Epidermal melanocyte (primary cell): ENCODE data around the gene CREB3.

ENCODE experiments used
- DNase-seq: peaks from one replicate; pipeline ENCODE4 v3.0.0; 2011; ENCODE audit warnings: low spot score; ENCODE audit not compliant: insufficient read length

The CREB3 gene

DNA sequence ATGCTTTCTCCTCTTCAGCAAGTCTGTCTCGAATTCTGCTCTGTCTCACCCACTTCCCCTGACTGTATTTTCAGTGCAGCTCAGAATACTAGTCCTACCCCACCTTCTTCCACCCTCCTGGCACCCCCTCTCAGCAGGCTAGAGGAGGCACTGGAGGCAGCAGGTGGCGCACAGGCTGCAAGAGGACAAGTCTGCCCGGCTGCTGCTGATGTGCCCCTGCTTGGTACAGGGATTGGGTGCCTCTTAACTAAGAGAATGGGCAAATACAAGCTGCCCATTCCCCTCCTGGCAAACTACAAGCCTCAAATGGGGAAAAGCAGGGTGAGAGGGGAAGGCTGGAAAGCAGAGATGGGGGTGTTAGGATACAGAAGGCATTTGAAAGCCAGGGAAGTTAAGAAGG is 5.5 kb upstream of the CREB3 start:
- no peak for DNase-seq

GRCh38 chr9:35727676-35728040 is 4.8 kb upstream of the CREB3 start:
- DNase-seq: no peak

- DNase-seq: peak; percentile 70
Measured at GRCh38 chr9:35728041-35728971, 4.2 kb upstream of the CREB3 start.

GRCh38 chr9:35729101-35729500 is 3.4 kb upstream of the CREB3 start:
- no peak for DNase-seq

- peak; percentile 93 for DNase-seq
Measured at GRCh38 chr9:35729700-35730485, 2.6 kb upstream of the CREB3 start.

DNA sequence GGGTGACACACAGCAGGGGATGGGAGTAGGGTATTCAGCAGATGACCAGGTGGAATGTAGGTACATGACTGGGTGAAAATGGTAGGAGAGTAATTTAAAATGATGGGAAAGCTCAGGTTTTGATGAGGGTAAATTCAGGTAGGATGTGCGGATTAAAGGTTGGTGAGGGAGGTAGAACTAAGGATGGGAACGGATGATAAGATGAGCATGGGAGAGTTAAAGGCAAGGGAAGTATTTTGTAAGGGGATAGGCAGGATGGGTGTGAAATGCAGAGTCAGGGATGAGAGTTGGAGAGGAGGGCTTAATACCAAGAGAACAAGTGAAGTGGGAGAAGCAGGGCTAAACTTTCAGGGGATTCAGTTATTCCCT is 2.0 kb upstream of the CREB3 start:
- DNase-seq: no peak

DNA sequence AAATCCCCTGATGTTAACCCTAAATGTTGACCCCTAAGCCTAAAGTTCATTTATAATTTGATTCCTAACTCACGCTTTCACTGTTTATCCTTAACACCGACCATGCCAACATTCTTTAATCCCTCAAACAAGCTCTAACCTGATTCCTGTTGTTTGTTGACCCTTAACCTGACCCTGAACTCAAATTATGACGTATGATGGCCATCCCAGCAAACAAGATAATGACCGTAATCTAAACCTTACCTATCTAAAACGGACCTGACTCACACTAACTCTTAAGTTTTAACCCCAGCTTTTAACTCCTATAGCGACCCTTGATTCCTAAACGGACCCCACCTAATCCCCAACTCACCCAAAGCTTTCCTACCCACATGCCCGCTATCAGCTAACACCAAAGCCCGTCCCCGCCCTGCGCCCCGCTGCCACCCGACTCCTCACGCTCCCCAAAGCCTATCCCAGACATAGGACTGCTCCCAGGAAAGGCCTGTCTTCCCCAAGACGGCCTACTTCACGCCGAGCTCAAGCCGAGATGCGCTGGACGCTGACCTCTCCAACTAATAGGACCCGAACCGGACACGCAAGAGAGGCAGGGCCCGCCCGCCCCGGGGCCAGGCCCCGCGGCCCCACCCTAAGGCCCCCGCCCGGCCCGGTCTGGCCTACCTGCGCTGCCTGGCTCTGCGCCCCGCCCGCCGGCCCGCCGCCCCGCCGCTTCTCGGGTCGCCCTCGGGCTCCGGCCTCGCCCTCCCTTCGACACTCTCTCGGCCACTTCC is 866 bp upstream of the CREB3 start:
- DNase-seq: no peak

- DNase-seq: no peak
Measured at GRCh38 chr9:35732800-35733541, 505 bp downstream of the CREB3 start.

DNA sequence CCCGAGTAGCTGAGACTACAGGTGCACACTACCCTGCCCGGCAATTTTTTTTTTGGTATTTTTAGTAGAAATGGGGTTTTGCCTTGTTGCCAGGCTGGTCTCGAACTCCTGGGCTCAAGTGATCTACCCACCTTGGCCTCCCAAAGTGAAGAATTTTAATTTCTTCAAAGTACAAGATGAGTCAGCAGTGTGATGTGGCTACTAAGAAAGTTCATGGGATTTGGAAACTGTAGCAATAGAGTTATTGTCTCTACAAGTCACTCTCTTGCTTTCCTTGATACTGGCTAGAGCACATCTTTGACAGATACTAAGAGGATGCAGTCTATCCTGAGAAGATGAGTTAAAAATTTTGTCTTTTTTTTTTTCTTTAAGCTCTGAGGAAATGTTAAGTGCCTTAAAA is 1.6 kb downstream of the CREB3 start:
- DNase-seq: no peak

DNA sequence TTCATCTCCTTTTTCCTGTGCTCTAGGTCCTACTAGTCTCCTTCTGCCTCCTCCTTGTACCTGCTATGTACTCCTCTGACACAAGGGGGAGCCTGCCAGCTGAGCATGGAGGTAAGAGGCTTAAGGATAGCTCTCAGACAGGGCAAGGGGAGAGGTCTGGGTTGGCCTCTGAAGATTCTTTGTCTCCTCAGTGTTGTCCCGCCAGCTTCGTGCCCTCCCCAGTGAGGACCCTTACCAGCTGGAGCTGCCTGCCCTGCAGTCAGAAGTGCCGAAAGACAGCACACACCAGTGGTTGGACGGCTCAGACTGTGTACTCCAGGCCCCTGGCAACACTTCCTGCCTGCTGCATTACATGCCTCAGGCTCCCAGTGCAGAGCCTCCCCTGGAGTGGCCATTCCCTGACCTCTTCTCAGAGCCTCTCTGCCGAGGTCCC is 3.8 kb downstream of the CREB3 start:
- peak; percentile 68 for DNase-seq

DNA sequence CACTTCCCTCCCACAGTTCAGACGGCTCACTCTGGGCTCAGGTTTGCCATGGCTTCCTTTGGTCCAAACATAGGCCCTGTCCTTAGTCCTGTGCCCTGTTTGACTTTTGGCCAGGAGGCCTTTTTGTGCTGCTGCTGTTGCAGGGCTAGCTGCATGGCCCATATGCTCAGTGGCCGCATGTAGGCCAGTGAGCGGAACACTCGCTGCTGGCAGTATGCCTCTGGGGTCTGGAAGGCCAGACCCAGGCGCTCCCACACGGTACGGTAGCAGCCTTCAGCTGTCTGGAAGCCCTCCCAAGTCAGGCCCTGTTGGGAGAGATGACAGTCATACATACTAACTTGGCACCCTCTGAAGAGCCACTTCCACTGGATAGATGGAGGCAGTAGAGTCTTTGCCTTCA is 4.7 kb downstream of the CREB3 start:
- DNase-seq: no peak

DNA sequence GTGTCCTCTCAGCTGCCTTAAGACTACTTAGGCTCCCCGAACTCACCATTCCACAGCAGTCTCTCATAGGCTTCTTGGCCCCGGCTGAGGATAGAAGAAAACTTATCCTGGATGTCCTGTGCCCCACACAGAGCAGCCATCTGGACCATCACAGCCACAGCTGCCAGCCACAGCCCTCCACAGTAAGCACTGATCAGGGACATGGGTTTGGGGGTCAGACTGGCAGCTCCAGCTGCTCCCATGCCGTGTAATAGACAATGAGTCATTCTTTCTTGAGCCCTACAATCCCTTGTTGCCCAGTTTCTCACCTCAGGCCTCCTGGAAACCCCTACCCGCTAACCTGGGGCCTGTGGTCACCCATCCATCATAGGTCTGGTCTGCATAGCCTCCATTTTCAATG is 5.7 kb downstream of the CREB3 start:
- no peak for DNase-seq

DNA sequence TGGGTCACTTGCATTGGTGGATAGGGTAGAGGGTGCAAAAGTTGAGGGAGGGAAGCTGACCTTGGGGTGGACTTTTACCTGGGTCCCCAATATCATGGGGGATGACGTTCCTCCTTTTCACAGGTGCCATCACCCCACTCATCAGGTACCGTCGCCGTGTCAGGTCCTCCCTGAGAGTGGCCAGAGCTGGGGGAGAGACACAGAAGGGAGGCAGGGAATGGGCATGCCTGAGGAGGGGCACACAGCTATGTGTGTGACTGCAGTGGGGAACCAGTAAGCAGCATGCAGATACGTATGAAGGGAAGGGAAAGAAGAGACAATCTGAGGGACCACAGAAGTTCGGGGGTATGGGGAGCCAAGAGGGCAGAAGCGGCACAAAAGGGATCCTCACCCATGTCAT is 6.5 kb downstream of the CREB3 start:
- no peak for DNase-seq

- no peak for DNase-seq
Measured at GRCh38 chr9:35740243-35740642, 7.8 kb downstream of the CREB3 start.

- DNase-seq: no peak
Measured at GRCh38 chr9:35741740-35742139, 9.3 kb downstream of the CREB3 start.

DNA sequence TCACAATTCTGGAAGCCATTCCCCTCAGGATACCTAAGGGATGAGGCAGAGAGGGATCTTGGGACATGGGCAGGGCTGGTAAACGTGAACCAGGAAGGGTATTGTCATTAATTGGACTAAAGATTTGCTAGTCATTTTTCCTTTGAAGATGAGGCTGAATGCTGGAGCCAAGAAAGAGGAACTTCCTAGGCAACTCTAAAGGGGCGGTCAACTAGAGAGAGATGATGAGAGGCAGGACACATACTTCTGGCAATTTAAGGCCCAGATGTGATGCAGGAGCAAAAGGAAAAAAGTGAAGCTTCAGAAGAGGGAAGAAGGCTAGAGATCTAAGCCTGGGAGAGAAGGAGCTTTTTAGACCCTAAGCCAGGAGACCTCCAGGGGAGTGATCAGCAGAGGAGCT is 11.0 kb downstream of the CREB3 start:
- no peak for DNase-seq

GRCh38 chr9:35743880-35744518 is 11.5 kb downstream of the CREB3 start:
- DNase-seq: no peak

DNA sequence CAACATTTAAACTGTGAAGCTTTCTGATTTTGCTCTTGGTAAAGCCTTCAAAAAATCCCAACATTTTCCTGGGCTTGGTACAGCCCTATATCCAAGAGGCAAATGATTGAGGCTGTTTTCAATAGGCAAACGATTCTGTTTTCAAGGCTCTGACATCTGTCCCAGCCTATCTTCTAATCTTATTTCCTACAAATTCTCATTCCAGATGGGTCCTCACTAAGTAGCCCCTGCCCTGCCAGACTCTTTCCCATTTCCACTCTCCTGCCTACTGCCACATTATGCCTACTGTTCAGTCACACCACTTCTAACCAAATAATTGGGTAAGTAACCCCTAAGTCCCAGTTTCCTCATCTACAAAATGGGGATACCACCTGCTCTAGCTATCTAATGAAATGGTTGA is 13.1 kb downstream of the CREB3 start:
- DNase-seq: no peak

GRCh38 chr9:35746583-35746982 is 14.1 kb downstream of the CREB3 start:
- no peak for DNase-seq

- DNase-seq: no peak
Measured at GRCh38 chr9:35748242-35748857, 15.9 kb downstream of the CREB3 start.
